SU-DHL-6 (cell line): ENCODE data around the gene OR8K5.

Experiments
- EZH2phosphoT487 ChIP-seq: fragments of 200-600 bp; sonication (generic), shearing (Covaris generic); conservative IDR thresholded peaks from 2 replicates; pipeline ENCODE4 v1.6.1; 2018; ENCODE audit warnings: mild to moderate bottlenecking, antibody characterized with exemption, low read length, moderate library complexity, mixed read lengths
- TF ChIP-seq, protein P1 (sequence below): fragments of 200-600 bp; sonication (generic); IDR thresholded peaks from one replicate; pipeline ENCODE4 v1.5.1; 2017; ENCODE audit warnings: antibody characterized with exemption, mild to moderate bottlenecking, low read length, moderate library complexity; ENCODE audit not compliant: insufficient read depth, poor library complexity, severe bottlenecking

GRCh38 chr11:56152333-56152732 is 7.8 kb downstream of the OR8K5 start:
- TF ChIP-seq, protein P1, sequence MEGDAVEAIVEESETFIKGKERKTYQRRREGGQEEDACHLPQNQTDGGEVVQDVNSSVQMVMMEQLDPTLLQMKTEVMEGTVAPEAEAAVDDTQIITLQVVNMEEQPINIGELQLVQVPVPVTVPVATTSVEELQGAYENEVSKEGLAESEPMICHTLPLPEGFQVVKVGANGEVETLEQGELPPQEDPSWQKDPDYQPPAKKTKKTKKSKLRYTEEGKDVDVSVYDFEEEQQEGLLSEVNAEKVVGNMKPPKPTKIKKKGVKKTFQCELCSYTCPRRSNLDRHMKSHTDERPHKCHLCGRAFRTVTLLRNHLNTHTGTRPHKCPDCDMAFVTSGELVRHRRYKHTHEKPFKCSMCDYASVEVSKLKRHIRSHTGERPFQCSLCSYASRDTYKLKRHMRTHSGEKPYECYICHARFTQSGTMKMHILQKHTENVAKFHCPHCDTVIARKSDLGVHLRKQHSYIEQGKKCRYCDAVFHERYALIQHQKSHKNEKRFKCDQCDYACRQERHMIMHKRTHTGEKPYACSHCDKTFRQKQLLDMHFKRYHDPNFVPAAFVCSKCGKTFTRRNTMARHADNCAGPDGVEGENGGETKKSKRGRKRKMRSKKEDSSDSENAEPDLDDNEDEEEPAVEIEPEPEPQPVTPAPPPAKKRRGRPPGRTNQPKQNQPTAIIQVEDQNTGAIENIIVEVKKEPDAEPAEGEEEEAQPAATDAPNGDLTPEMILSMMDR, result no peak
- no peak for TF ChIP-seq EZH2phosphoT487
